HepG2 (cell line): Measurements from ENCODE around the gene PEAK1. TPM values are rescaled to one million over a fixed set of nuclear protein-coding genes. Genes with fewer than 3 reads are reported as not detected.
A peak's percentile ranks its signal among the peaks of the same experiment; 100 is the strongest.
"Not testable (repeated sequence)": the region's sequence is repeated elsewhere in the genome, so short reads cannot be mapped to it uniquely, and the experiment has no call there.

Source experiments
- ATAC-seq: fragments of 200-7000 bp; cut with Tn5 transposase; 3 replicates; pipeline ENCODE4 v1.9.1; 2020; ENCODE audit warnings: mild to moderate bottlenecking, moderate library complexity
- BruUV-seq: library from RNA; stranded (reverse); fragments of 400-500 nt; replicated peaks from 2 replicates; lab custom pipeline; 2021; lab: Mats Ljungman, UMichigan
- CTCF ChIA-PET: fragments of 300-600 bp; formaldehyde crosslinking; extraction: SDS; loops from one replicate; lab custom pipeline; 2021; ENCODE audit warnings: low total read pairs, inconsistent platforms, low intra/inter-chr PET ratio; lab: Yijun Ruan, JAX
- POLR2A ChIA-PET: fragments of 350-600 bp; sonication (Branson Sonifier 250); formaldehyde crosslinking; loops from one replicate; lab custom pipeline; 2020; ENCODE audit warnings: antibody characterized with exemption, inconsistent platforms; lab: Yijun Ruan, JAX
- DNase-seq: peaks from one replicate; pipeline ENCODE4 v3.0.0-alpha.2; 2015; ENCODE audit warnings: low spot score
- FAIRE-seq: peaks from 3 replicates; lab custom pipeline; 2011; peaks lifted over from hg19 to GRCh38; lab: Jason Lieb, UNC
- H2AFZ ChIP-seq: one replicate; pipeline ENCODE4 v1.6.1; 2011; ENCODE audit warnings: low read length, inconsistent platforms
- H3K27ac ChIP-seq: fragments of 300-600 bp; 3 replicates; pipeline ENCODE4 v1.8.0; 2011; ENCODE audit warnings: mixed run types, mild to moderate bottlenecking, mixed read lengths, low read length, inconsistent platforms; ENCODE audit not compliant: insufficient read depth; ENCODE audit errors: extremely low read length
- H3K27me3 ChIP-seq, 2 experiments: fragments of 200-600 bp in 1 of 2; 2 replicates in 1 of 2; 3 replicates in 1 of 2; pipeline versions ENCODE4 v1.6.0 to v1.8.0; 2011; ENCODE audit warnings: low read length in 2 of 2, mild to moderate bottlenecking in 2 of 2, moderate library complexity in 2 of 2, inconsistent platforms in 1 of 2; ENCODE audit not compliant: insufficient read depth in 2 of 2, control insufficient read depth in 1 of 2
- H3K36me3 ChIP-seq, 2 experiments: fragments of 200-600 bp in 1 of 2; replicated peaks in 1 of 2; 2 replicates in 1 of 2; 3 replicates in 1 of 2; pipeline versions ENCODE4 v1.5.1 to v1.8.0; 2011; ENCODE audit warnings: low read length in 2 of 2, inconsistent platforms in 1 of 2; ENCODE audit not compliant: insufficient read depth in 2 of 2, control insufficient read depth in 1 of 2
- H3K4me1 ChIP-seq: 2 replicates; pipeline ENCODE4 v1.5.1; 2012; ENCODE audit warnings: low read length, inconsistent platforms; ENCODE audit not compliant: insufficient read depth
- H3K4me2 ChIP-seq: 2 replicates; pipeline ENCODE4 v1.6.0; 2011; ENCODE audit warnings: low read depth, low read length, inconsistent platforms
- H3K4me3 ChIP-seq, 3 experiments: fragments of 200-600 bp in 1 of 3; sonication (generic), shearing (Covaris generic) in 1 of 3; replicated peaks in 1 of 3; 2 replicates each; pipeline ENCODE4 v1.5.1; 2011 to 2016; ENCODE audit warnings: low read length in 3 of 3, inconsistent platforms in 2 of 3, low read depth in 2 of 3, mild to moderate bottlenecking in 2 of 3, control low read depth in 1 of 3, mixed read lengths in 1 of 3; ENCODE audit not compliant: insufficient read depth in 1 of 3
- H3K79me2 ChIP-seq: one replicate; pipeline ENCODE4 v1.6.1; 2011; ENCODE audit warnings: low read length, inconsistent platforms; ENCODE audit not compliant: insufficient read depth
- H3K9ac ChIP-seq: 2 replicates; pipeline ENCODE4 v1.6.0; 2011; ENCODE audit warnings: mild to moderate bottlenecking, low read depth, low read length, inconsistent platforms; ENCODE audit not compliant: insufficient read depth
- H3K9me3 ChIP-seq: 2 replicates; pipeline ENCODE4 v1.5.1; 2012; ENCODE audit warnings: mild to moderate bottlenecking, low read length
- H4K20me1 ChIP-seq: 2 replicates; pipeline ENCODE4 v1.6.0; 2011; ENCODE audit warnings: inconsistent platforms, mild to moderate bottlenecking, low read length, moderate library complexity; ENCODE audit not compliant: insufficient read depth
- FOXP1 ChIP-seq, 2 experiments: fragments of 450-650 bp in 1 of 2; IDR thresholded peaks; 2 replicates each; pipeline ENCODE4 v1.6.1; 2017 to 2018; ENCODE audit warnings: antibody characterized with exemption in 1 of 2
- HNF4A ChIP-seq: sonication (generic); formaldehyde crosslinking; IDR thresholded peaks from 2 replicates; pipeline ENCODE4 v1.4.0; 2020; ENCODE audit warnings: missing genetic modification reagents
- KLF12 ChIP-seq: sonication (generic); formaldehyde crosslinking; IDR thresholded peaks from 2 replicates; pipeline ENCODE4 v1.4.0; 2020; ENCODE audit warnings: missing genetic modification reagents, borderline replicate concordance
- MED1 ChIP-seq: sonication (generic); formaldehyde crosslinking; IDR thresholded peaks from 2 replicates; pipeline ENCODE4 v1.4.0; 2020; ENCODE audit warnings: missing genetic modification reagents
- MIXL1 ChIP-seq: IDR thresholded peaks from 2 replicates; pipeline ENCODE4 v1.6.1; 2016
- SKI ChIP-seq: fragments of 450-650 bp; IDR thresholded peaks from one replicate; pipeline ENCODE4 v1.6.1; 2018; ENCODE audit warnings: mild to moderate bottlenecking; ENCODE audit not compliant: partially characterized antibody
- SP5 ChIP-seq: IDR thresholded peaks from 2 replicates; pipeline ENCODE4 v1.6.1; 2016; ENCODE audit warnings: low read depth, borderline replicate concordance
- ZBTB7B ChIP-seq: sonication (generic); formaldehyde crosslinking; IDR thresholded peaks from 2 replicates; pipeline ENCODE4 v1.4.0; 2020; ENCODE audit warnings: missing genetic modification reagents
- ZMYM4 ChIP-seq: sonication (generic); formaldehyde crosslinking; IDR thresholded peaks from 2 replicates; pipeline ENCODE4 v1.8.1; 2023; ENCODE audit warnings: mild to moderate bottlenecking, missing genetic modification reagents
- ZNF556 ChIP-seq: sonication (generic); formaldehyde crosslinking; IDR thresholded peaks from 2 replicates; pipeline ENCODE4 v1.4.0; 2020; ENCODE audit warnings: mild to moderate bottlenecking, missing genetic modification reagents, borderline replicate concordance
- WGBS: methylation state at CpG from one replicate; pipeline ENCODE4 v1.1.6; 2017; ENCODE audit warnings: low lambda C conversion rate; 5-methylcytosine and 5-hydroxymethylcytosine counted together
- in situ Hi-C: cut with HindIII; loops from 2 replicates; pipeline ENCODE4 v1.10.0; 2017; ENCODE audit warnings: low pct_unique_long_range_greater_than_20kb; ENCODE audit not compliant: extremely low pct_ligation_motif_present
- intact Hi-C: fragments of 100-400 bp; cut with micrococcal nuclease; formaldehyde crosslinking; loops from one replicate; pipeline ENCODE4 v1.10.0; 2022; ENCODE audit not compliant: unreplicated experiment
- polyA plus RNA-seq, 8 experiments: library from polyadenylated mRNA; depleted of rRNA in 3 of 8; stranded (reverse) in 7 of 8; unstranded in 1 of 8; fragments of >200 nt; fragmentation: Illumina TruSeq in 4 of 8; extraction: Trizol in 4 of 8; gene quantifications; 2 replicates each; pipeline versions ENCODE4 v1.2.1 to v1.2.3, GENCODE V29; 2011 to 2016; ENCODE audit warnings: low read depth in 4 of 8, missing spikeins in 1 of 8, mixed read lengths in 1 of 8; ENCODE audit not compliant: insufficient read depth in 1 of 8
- total RNA-seq, 5 experiments: library from RNA; depleted of rRNA; stranded (reverse); fragments of >200 nt; fragmentation: Illumina TruSeq; extraction: Trizol; gene quantifications; 2 replicates each; pipeline ENCODE4 v1.2.3, GENCODE V29; 2016; ENCODE audit warnings: low read depth in 1 of 5
- TF ChIP-seq, protein P1 (sequence below): IDR thresholded peaks from 2 replicates; pipeline ENCODE4 v1.6.1; 2016; ENCODE audit warnings: mild to moderate bottlenecking
- TF ChIP-seq, protein P2 (sequence below): sonication (generic); formaldehyde crosslinking; IDR thresholded peaks from 2 replicates; pipeline ENCODE4 v1.4.0; 2020; ENCODE audit warnings: missing genetic modification reagents, borderline replicate concordance
- TF ChIP-seq, protein P3 (sequence below): sonication (generic); formaldehyde crosslinking; IDR thresholded peaks from 2 replicates; pipeline ENCODE4 v1.4.0; 2020; ENCODE audit warnings: missing genetic modification reagents
- TF ChIP-seq, protein P4 (sequence below): IDR thresholded peaks from 2 replicates; pipeline ENCODE4 v1.4.0; 2020; ENCODE audit warnings: mild to moderate bottlenecking, missing genetic modification reagents

PEAK1 gene
- total and polyA plus RNA-seq, 2 of the 13 experiments (the other 11 are each of a cell fraction or from before 2014, with no cell fraction given) = 6.0 to 6.6 TPM

DNA sequence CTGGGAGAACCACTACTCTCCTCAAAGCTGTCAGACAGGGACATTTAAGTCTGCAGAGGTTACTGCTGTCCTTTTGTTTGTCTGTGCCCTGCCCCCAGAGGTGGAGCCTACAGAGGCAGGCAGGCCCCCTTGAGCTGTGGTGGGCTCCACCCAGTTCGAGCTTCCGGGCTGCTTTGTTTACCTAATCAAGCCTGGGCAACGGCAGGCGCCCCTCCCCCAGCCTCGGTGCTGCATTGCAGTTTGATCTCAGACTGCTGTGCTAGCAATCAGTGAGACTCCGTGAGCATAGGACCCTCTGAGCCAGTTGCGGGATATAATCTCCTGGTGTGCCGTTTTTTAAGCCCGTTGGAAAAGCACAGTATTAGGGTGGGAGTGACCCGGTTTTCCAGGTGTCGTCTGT, 263.9 kb downstream of the PEAK1 start:
- intact Hi-C loops; H3K4me3 ChIP-seq; H3K9ac ChIP-seq; FAIRE-seq; in situ Hi-C loops; ATAC-seq; BruUV-seq; POLR2A ChIA-PET; H2AFZ ChIP-seq; CTCF ChIA-PET; H3K36me3 ChIP-seq; H3K79me2 ChIP-seq; H3K27me3 ChIP-seq; H4K20me1 ChIP-seq; H3K9me3 ChIP-seq; TF ChIP-seq FOXP1 (IDR thresholded peaks at IDR 0.05): not testable (repeated sequence)
- H3K4me2 ChIP-seq = peak overlapping the region; percentile 32; the same call in 1 of the 2 replicates
- peak; percentile 63 for DNase-seq
- peak overlapping the region; percentile 43 for H3K27ac ChIP-seq
- H3K4me1 ChIP-seq = peaks cover 27% of the 10 kb centered on the region
- 35% methylated on average over 4 of the region's 11 CpGs for WGBS
- TF ChIP-seq MED1 (CRISPR knock-in tag) (0 out of 2 replicates have a peak, but pooled peaks have one; percentile 24), MIXL1 (CRISPR knock-in tag) (0 out of 2 replicates have a peak, but pooled peaks have one; percentile 43), ZBTB7B (CRISPR knock-in tag) (peak; percentile 67), ZMYM4 (CRISPR knock-in tag) (peak; percentile 66; the same call in 1 of the 2 replicates), HNF4A (CRISPR knock-in tag) (peak; percentile 42; the same call in 1 of the 2 replicates), SKI (peak; percentile 16), ZNF556 (CRISPR knock-in tag) (0 out of 2 replicates have a peak, but pooled peaks have one; percentile 28), FOXP1 (CRISPR knock-in tag; IDR thresholded peaks at IDR 0.05) (peak; percentile 45; the same call in 1 of the 2 replicates), SP5 (CRISPR knock-in tag) (peak; percentile 61), KLF12 (CRISPR knock-in tag) (0 out of 2 replicates have a peak, but pooled peaks have one; percentile 19)
- TF ChIP-seq, protein P1, sequence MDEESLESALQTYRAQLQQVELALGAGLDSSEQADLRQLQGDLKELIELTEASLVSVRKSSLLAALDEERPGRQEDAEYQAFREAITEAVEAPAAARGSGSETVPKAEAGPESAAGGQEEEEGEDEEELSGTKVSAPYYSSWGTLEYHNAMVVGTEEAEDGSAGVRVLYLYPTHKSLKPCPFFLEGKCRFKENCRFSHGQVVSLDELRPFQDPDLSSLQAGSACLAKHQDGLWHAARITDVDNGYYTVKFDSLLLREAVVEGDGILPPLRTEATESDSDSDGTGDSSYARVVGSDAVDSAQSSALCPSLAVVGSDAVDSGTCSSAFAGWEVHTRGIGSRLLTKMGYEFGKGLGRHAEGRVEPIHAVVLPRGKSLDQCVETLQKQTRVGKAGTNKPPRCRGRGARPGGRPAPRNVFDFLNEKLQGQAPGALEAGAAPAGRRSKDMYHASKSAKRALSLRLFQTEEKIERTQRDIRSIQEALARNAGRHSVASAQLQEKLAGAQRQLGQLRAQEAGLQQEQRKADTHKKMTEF (CRISPR knock-in tag) = peak; percentile 64; the same call in 1 of the 2 replicates
- TF ChIP-seq, protein P2, sequence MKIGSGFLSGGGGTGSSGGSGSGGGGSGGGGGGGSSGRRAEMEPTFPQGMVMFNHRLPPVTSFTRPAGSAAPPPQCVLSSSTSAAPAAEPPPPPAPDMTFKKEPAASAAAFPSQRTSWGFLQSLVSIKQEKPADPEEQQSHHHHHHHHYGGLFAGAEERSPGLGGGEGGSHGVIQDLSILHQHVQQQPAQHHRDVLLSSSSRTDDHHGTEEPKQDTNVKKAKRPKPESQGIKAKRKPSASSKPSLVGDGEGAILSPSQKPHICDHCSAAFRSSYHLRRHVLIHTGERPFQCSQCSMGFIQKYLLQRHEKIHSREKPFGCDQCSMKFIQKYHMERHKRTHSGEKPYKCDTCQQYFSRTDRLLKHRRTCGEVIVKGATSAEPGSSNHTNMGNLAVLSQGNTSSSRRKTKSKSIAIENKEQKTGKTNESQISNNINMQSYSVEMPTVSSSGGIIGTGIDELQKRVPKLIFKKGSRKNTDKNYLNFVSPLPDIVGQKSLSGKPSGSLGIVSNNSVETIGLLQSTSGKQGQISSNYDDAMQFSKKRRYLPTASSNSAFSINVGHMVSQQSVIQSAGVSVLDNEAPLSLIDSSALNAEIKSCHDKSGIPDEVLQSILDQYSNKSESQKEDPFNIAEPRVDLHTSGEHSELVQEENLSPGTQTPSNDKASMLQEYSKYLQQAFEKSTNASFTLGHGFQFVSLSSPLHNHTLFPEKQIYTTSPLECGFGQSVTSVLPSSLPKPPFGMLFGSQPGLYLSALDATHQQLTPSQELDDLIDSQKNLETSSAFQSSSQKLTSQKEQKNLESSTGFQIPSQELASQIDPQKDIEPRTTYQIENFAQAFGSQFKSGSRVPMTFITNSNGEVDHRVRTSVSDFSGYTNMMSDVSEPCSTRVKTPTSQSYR (CRISPR knock-in tag) = peak; percentile 97
- TF ChIP-seq, protein P3, sequence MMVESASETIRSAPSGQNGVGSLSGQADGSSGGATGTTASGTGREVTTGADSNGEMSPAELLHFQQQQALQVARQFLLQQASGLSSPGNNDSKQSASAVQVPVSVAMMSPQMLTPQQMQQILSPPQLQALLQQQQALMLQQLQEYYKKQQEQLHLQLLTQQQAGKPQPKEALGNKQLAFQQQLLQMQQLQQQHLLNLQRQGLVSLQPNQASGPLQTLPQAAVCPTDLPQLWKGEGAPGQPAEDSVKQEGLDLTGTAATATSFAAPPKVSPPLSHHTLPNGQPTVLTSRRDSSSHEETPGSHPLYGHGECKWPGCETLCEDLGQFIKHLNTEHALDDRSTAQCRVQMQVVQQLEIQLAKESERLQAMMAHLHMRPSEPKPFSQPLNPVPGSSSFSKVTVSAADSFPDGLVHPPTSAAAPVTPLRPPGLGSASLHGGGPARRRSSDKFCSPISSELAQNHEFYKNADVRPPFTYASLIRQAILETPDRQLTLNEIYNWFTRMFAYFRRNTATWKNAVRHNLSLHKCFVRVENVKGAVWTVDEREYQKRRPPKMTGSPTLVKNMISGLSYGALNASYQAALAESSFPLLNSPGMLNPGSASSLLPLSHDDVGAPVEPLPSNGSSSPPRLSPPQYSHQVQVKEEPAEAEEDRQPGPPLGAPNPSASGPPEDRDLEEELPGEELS (CRISPR knock-in tag) = peak; percentile 78
- TF ChIP-seq, protein P4, sequence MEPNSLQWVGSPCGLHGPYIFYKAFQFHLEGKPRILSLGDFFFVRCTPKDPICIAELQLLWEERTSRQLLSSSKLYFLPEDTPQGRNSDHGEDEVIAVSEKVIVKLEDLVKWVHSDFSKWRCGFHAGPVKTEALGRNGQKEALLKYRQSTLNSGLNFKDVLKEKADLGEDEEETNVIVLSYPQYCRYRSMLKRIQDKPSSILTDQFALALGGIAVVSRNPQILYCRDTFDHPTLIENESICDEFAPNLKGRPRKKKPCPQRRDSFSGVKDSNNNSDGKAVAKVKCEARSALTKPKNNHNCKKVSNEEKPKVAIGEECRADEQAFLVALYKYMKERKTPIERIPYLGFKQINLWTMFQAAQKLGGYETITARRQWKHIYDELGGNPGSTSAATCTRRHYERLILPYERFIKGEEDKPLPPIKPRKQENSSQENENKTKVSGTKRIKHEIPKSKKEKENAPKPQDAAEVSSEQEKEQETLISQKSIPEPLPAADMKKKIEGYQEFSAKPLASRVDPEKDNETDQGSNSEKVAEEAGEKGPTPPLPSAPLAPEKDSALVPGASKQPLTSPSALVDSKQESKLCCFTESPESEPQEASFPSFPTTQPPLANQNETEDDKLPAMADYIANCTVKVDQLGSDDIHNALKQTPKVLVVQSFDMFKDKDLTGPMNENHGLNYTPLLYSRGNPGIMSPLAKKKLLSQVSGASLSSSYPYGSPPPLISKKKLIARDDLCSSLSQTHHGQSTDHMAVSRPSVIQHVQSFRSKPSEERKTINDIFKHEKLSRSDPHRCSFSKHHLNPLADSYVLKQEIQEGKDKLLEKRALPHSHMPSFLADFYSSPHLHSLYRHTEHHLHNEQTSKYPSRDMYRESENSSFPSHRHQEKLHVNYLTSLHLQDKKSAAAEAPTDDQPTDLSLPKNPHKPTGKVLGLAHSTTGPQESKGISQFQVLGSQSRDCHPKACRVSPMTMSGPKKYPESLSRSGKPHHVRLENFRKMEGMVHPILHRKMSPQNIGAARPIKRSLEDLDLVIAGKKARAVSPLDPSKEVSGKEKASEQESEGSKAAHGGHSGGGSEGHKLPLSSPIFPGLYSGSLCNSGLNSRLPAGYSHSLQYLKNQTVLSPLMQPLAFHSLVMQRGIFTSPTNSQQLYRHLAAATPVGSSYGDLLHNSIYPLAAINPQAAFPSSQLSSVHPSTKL (CRISPR knock-in tag) = peak; percentile 69; the same call in 1 of the 2 replicates
